IMR-90 (cell line): ENCODE measurements around the gene CCDC61. TPM values are rescaled to one million over a fixed set of nuclear protein-coding genes. Genes with fewer than 3 reads are reported as not detected.

Experiments used
- ATAC-seq: fragments of 200-7000 bp; cut with Tn5 transposase; 2 replicates; pipeline ENCODE4 v1.9.1; 2020; ENCODE audit warnings: low read depth, mild to moderate bottlenecking, moderate library complexity
- BruUV-seq: library from RNA; stranded (reverse); fragments of 400-500 nt; replicated peaks from 2 replicates; lab custom pipeline; 2021; lab: Mats Ljungman, UMichigan
- CTCF ChIA-PET: fragments of 300-600 bp; formaldehyde crosslinking; extraction: SDS; loops from one replicate; lab custom pipeline; 2021; ENCODE audit warnings: antibody characterized with exemption; lab: Yijun Ruan, JAX
- POLR2A ChIA-PET: fragments of 300-600 bp; sonication (Branson Sonifier 250); formaldehyde crosslinking; loops from one replicate; lab custom pipeline; 2022; ENCODE audit warnings: antibody characterized with exemption; ENCODE audit not compliant: unreplicated experiment; lab: Charles Lee
- DNase-seq: peaks from one replicate; pipeline ENCODE4 v3.0.0; 2013
- H2AFZ ChIP-seq: replicated peaks from 2 replicates; pipeline ENCODE3; 2013; ENCODE audit warnings: low read length, mild to moderate bottlenecking; ENCODE audit not compliant: poor library complexity
- H2AK5ac ChIP-seq: 2 replicates; pipeline ENCODE4 v1.6.1; 2013; ENCODE audit warnings: low read depth, low read length, inconsistent platforms
- H2AK9ac ChIP-seq: replicated peaks from 2 replicates; pipeline ENCODE3; 2013; ENCODE audit warnings: mild to moderate bottlenecking, low read depth, low read length, moderate library complexity; ENCODE audit not compliant: poor library complexity
- H2BK120ac ChIP-seq: 2 replicates; pipeline ENCODE4 v1.6.1; 2013; ENCODE audit warnings: low read depth, low read length, inconsistent platforms
- H2BK15ac ChIP-seq: 3 replicates; pipeline ENCODE4 v1.6.1; 2013; ENCODE audit warnings: low read depth, low read length, inconsistent platforms
- H2BK20ac ChIP-seq: 2 replicates; pipeline ENCODE4 v1.6.1; 2013; ENCODE audit warnings: low read depth, mild to moderate bottlenecking, inconsistent platforms, low read length, moderate library complexity
- H2BK5ac ChIP-seq: 2 replicates; pipeline ENCODE4 v1.6.1; 2013; ENCODE audit warnings: mild to moderate bottlenecking, low read depth, low read length, inconsistent platforms; ENCODE audit not compliant: poor library complexity, severe bottlenecking
- H3K14ac ChIP-seq: replicated peaks from 2 replicates; pipeline ENCODE4 v1.6.1; 2013; ENCODE audit warnings: low read depth, low read length, inconsistent platforms
- H3K18ac ChIP-seq: 2 replicates; pipeline ENCODE4 v1.6.1; 2013; ENCODE audit warnings: low read depth, low read length, control low read depth
- H3K23ac ChIP-seq: 2 replicates; pipeline ENCODE4 v1.6.1; 2013; ENCODE audit warnings: low read depth, low read length, inconsistent platforms
- H3K27ac ChIP-seq: 2 replicates; pipeline ENCODE4 v1.5.1; 2013; ENCODE audit warnings: mild to moderate bottlenecking, control low read depth, low read length; ENCODE audit not compliant: insufficient read depth
- H3K27me3 ChIP-seq: 2 replicates; pipeline ENCODE4 v1.6.1; 2013; ENCODE audit warnings: low read length; ENCODE audit not compliant: control insufficient read depth, insufficient read depth
- H3K36me3 ChIP-seq: 2 replicates; pipeline ENCODE4 v1.6.1; 2013; ENCODE audit warnings: low read length, mixed read lengths; ENCODE audit not compliant: control insufficient read depth, insufficient read depth
- H3K4ac ChIP-seq: 2 replicates; pipeline ENCODE4 v1.6.1; 2013; ENCODE audit warnings: low read depth, low read length, inconsistent platforms
- H3K4me1 ChIP-seq: 2 replicates; pipeline ENCODE4 v1.6.1; 2013; ENCODE audit warnings: low read length, mixed read lengths; ENCODE audit not compliant: control insufficient read depth, insufficient read depth
- H3K4me2 ChIP-seq: 2 replicates; pipeline ENCODE4 v1.6.1; 2013; ENCODE audit warnings: low read depth, mild to moderate bottlenecking, control low read depth, low read length, moderate library complexity
- H3K4me3 ChIP-seq: 2 replicates; pipeline ENCODE4 v1.5.1; 2013; ENCODE audit warnings: low read depth, mild to moderate bottlenecking, control low read depth, low read length, moderate library complexity; ENCODE audit not compliant: insufficient read depth
- H3K56ac ChIP-seq: 2 replicates; pipeline ENCODE4 v1.6.1; 2013; ENCODE audit warnings: low read length, inconsistent platforms; ENCODE audit not compliant: insufficient read depth; ENCODE audit errors: extremely low read depth
- H3K79me1 ChIP-seq, 2 experiments: 2 replicates each; pipeline ENCODE4 v1.6.1; 2013; ENCODE audit warnings: low read length in 2 of 2, inconsistent platforms in 1 of 2, low read depth in 1 of 2
- H3K9ac ChIP-seq: 2 replicates; pipeline ENCODE4 v1.6.1; 2013; ENCODE audit warnings: low read depth, low read length, control low read depth
- H3K9me1 ChIP-seq: 2 replicates; pipeline ENCODE4 v1.6.1; 2013; ENCODE audit warnings: low read length, inconsistent platforms; ENCODE audit not compliant: insufficient read depth
- H3K9me3 ChIP-seq: 2 replicates; pipeline ENCODE4 v1.6.1; 2013; ENCODE audit warnings: low read length; ENCODE audit not compliant: control insufficient read depth, insufficient read depth
- H4K20me1 ChIP-seq: 2 replicates; pipeline ENCODE4 v1.6.1; 2013; ENCODE audit warnings: low read length, inconsistent platforms; ENCODE audit not compliant: insufficient read depth
- H4K5ac ChIP-seq: 2 replicates; pipeline ENCODE4 v1.6.1; 2013; ENCODE audit warnings: mild to moderate bottlenecking, low read depth, low read length, control low read depth
- H4K8ac ChIP-seq, 2 experiments: 2 replicates each; pipeline ENCODE4 v1.6.1; 2013; ENCODE audit warnings: low read depth in 2 of 2, low read length in 2 of 2, control low read depth in 1 of 2, inconsistent platforms in 1 of 2
- H4K91ac ChIP-seq: 2 replicates; pipeline ENCODE4 v1.6.1; 2013; ENCODE audit warnings: low read depth, low read length, inconsistent platforms; ENCODE audit not compliant: insufficient read depth
- CHD1 ChIP-seq: IDR thresholded peaks from 2 replicates; pipeline ENCODE4 v1.6.1; 2012; ENCODE audit warnings: low read depth, low read length, improper control_type of control experiment
- FOS ChIP-seq: fragments of 150-350 bp; IDR thresholded peaks from 2 replicates; pipeline ENCODE4 v1.6.1; 2016; ENCODE audit warnings: low read depth, low read length
- MXI1 ChIP-seq: IDR thresholded peaks from 2 replicates; pipeline ENCODE4 v1.6.1; 2012; ENCODE audit warnings: low read depth, mild to moderate bottlenecking, low read length, moderate library complexity, borderline replicate concordance
- NFE2L2 ChIP-seq: fragments of 150-350 bp; IDR thresholded peaks from 2 replicates; pipeline ENCODE4 v1.6.1; 2016; ENCODE audit warnings: low read depth, mild to moderate bottlenecking, low read length
- RAD21 ChIP-seq: IDR thresholded peaks from 2 replicates; pipeline ENCODE4 v1.6.1; 2012; ENCODE audit warnings: low read length, improper control_type of control experiment
- RFX5 ChIP-seq: IDR thresholded peaks from 2 replicates; pipeline ENCODE4 v1.8.0; 2012; ENCODE audit warnings: low read depth, mild to moderate bottlenecking, low read length, moderate library complexity
- SMC3 ChIP-seq: fragments of 150-350 bp; IDR thresholded peaks from 2 replicates; pipeline ENCODE4 v1.6.1; 2016; ENCODE audit warnings: low read depth, mild to moderate bottlenecking, antibody characterized with exemption, low read length, moderate library complexity
- WGBS, 2 experiments: methylation state at CpG; one replicate each; pipeline versions ENCODE4 v1.1.5 to v1.1.7; 2013; ENCODE audit warnings: missing lambda C conversion rate in 2 of 2; ENCODE audit not compliant: insufficient read length in 1 of 2; ENCODE audit errors: extremely low coverage in 2 of 2; 5-methylcytosine and 5-hydroxymethylcytosine counted together
- dilution Hi-C: fragments of 300-500 bp; cut with HindIII; formaldehyde crosslinking; loops from one replicate; pipeline ENCODE4 v1.14.3; 2018; ENCODE audit warnings: low sequenced_read_pairs; ENCODE audit not compliant: unreplicated experiment
- in situ Hi-C: fragments of 300-500 bp; cut with MboI; formaldehyde crosslinking; loops from 3 replicates; pipeline ENCODE4 v1.14.3; 2019; ENCODE audit warnings: low sequenced_read_pairs, inconsistent platforms, mixed read lengths
- intact Hi-C: fragments of 100-400 bp; cut with micrococcal nuclease; formaldehyde crosslinking; loops from 2 replicates; pipeline ENCODE4 v1.10.0; 2022
- polyA plus RNA-seq, 3 experiments: library from polyadenylated mRNA; depleted of rRNA; stranded (reverse); fragments of >200 nt; gene quantifications; 2 replicates each; pipeline ENCODE4 v1.2.3, GENCODE V29; 2012; ENCODE audit warnings: low replicate concordance in 1 of 3
- total RNA-seq: library from RNA; depleted of rRNA; stranded (reverse); fragments of >200 nt; gene quantifications from 2 replicates; pipeline ENCODE4 v1.2.3, GENCODE V29; 2012
- TF ChIP-seq, protein P1 (sequence below): conservative IDR thresholded peaks from 2 replicates; pipeline ENCODE4 v1.5.1; 2012; ENCODE audit warnings: mild to moderate bottlenecking, low read depth, low read length, improper control_type of control experiment
- TF ChIP-seq, protein P2 (sequence below): fragments of 150-350 bp; IDR thresholded peaks from 2 replicates; pipeline ENCODE4 v1.6.1; 2017; ENCODE audit warnings: mild to moderate bottlenecking, antibody characterized with exemption, low read length, low read depth

The CCDC61 gene
- total and polyA plus RNA-seq, 2 of the 4 experiments (the other 2 are of a cell fraction): 3.2 to 9.1 TPM

DNA sequence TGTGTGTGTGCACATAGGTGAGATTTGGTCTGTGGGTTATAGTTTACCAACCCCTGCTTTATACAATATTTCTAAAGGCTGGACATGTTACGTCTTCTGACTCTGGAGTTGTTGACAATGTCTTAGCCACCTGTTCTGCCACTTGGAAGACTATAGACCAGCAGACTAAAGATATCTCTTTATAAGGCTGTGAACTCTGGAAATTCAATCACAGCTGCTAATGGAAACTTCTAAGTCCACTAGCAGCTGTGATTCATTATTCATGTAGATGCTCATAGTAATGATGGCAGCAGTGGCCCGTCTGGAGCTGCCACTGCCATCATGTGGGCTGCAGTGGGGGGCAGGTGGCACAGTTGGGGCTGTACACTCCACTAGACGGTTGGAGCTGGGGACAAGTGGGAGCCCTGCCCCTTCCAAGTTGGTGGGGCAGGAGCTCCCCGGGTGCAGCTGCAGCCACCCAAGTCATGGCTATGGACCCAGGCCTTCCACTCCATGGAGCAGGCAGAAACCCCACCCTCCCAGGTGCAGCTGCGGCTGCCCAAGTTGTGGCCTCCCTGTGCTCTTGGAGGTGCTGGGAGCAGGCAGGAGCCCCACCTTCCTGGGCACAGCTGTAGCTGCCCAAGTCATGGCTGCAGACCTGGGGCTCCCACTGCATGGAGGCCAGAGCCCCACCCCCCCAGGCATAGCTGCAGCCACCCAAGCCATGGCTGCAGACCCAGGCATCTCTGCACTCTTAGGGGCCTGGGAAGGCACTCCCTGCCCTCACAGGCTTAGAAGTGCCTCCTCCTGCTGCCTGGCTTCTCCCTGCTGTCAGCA is 36.7 kb downstream of the CCDC61 start (continued):
- TF ChIP-seq RFX5: no peak

DNA sequence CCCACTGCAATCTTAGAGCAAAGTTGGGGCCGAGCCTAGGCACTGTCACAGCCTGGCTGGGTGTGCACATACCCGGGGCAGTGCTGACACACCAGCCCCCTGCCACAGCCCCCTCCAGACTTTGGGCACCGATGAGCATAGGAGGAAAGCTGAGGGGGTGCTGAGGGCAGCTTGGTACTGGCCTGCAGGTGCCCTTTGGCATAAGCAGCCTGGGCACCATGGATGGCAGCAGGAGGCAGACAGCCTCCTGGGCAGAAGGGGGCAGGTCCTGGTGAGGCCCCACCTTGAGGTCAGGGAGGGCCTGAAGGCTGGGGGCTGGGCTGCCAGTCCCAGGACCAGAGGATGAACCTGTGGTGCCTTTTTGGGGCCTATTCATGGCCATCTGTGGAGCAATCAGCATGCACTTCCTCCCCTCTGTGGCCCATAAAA is 37.3 kb downstream of the CCDC61 start:
- no peak overlapping the region for H3K23ac ChIP-seq
- no peaks in the 10 kb centered on the region for H3K36me3 ChIP-seq
- no peak overlapping the region for H2BK20ac ChIP-seq
- no peak overlapping the region for H4K5ac ChIP-seq
- no peak overlapping the region for H2AFZ ChIP-seq
- H3K4me2 ChIP-seq: no peak overlapping the region
- dilution Hi-C loops: no loop called here
- WGBS, 2 experiments: no CpG with 5 or more reads among the region's 3 CpGs
- no peak overlapping the region for H3K4me3 ChIP-seq
- BruUV-seq: no TSS peak
- no peak overlapping the region for H3K4ac ChIP-seq
- in situ Hi-C loops: no loop called here
- no peak overlapping the region for H2BK5ac ChIP-seq
- H2AK9ac ChIP-seq: no peak overlapping the region
- no peak overlapping the region for H4K91ac ChIP-seq
- no peak overlapping the region for H4K8ac ChIP-seq
- POLR2A ChIA-PET: no interaction called here
- H3K9me1 ChIP-seq: no peaks in the 10 kb centered on the region
- no peak overlapping the region for H3K56ac ChIP-seq
- H3K18ac ChIP-seq: no peak overlapping the region
- DNase-seq: no peak
- H2BK120ac ChIP-seq: no peak overlapping the region
- H3K4me1 ChIP-seq: no peaks in the 10 kb centered on the region
- intact Hi-C loops: no loop called here
- H3K14ac ChIP-seq: no peak overlapping the region
- no peak overlapping the region for H2BK15ac ChIP-seq
- H2AK5ac ChIP-seq: no peak overlapping the region
- no peak overlapping the region for H3K9ac ChIP-seq
- no peaks in the 10 kb centered on the region for H4K20me1 ChIP-seq
- no peaks in the 10 kb centered on the region for H3K9me3 ChIP-seq
- H3K27me3 ChIP-seq: peaks cover 26% of the 10 kb centered on the region
- no peak overlapping the region for H3K27ac ChIP-seq
- CTCF ChIA-PET: interaction anchor here (1.7 kb wide), 1 partner anchor 44 kb away, joined by 8 read pairs; no protein-coding TSS in a partner anchor
- TF ChIP-seq RAD21 (no peak), FOS (no peak), CHD1 (no peak), NFE2L2 (no peak), SMC3 (no peak), RFX5 (no peak), MXI1 (no peak)
- TF ChIP-seq, protein P1, sequence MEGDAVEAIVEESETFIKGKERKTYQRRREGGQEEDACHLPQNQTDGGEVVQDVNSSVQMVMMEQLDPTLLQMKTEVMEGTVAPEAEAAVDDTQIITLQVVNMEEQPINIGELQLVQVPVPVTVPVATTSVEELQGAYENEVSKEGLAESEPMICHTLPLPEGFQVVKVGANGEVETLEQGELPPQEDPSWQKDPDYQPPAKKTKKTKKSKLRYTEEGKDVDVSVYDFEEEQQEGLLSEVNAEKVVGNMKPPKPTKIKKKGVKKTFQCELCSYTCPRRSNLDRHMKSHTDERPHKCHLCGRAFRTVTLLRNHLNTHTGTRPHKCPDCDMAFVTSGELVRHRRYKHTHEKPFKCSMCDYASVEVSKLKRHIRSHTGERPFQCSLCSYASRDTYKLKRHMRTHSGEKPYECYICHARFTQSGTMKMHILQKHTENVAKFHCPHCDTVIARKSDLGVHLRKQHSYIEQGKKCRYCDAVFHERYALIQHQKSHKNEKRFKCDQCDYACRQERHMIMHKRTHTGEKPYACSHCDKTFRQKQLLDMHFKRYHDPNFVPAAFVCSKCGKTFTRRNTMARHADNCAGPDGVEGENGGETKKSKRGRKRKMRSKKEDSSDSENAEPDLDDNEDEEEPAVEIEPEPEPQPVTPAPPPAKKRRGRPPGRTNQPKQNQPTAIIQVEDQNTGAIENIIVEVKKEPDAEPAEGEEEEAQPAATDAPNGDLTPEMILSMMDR: no peak
- TF ChIP-seq, protein P2, sequence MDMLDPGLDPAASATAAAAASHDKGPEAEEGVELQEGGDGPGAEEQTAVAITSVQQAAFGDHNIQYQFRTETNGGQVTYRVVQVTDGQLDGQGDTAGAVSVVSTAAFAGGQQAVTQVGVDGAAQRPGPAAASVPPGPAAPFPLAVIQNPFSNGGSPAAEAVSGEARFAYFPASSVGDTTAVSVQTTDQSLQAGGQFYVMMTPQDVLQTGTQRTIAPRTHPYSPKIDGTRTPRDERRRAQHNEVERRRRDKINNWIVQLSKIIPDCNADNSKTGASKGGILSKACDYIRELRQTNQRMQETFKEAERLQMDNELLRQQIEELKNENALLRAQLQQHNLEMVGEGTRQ: no peak
- ATAC-seq: no peak
- H3K79me1 ChIP-seq: no peaks in the 10 kb centered on the region
